Breast epithelium (tissue), 3 donors: ENCODE measurements around the gene MINDY4.

Source experiments
- POLR2A ChIP-seq: fragments of 450-650 bp; IDR thresholded peaks from one replicate; pipeline ENCODE4 v1.6.1; 2016; ENCODE audit warnings: antibody characterized with exemption, mild to moderate bottlenecking, moderate library complexity
- POLR2AphosphoS5 ChIP-seq, 3 donors: sonication (generic); formaldehyde crosslinking; IDR thresholded peaks; one replicate each; pipeline ENCODE4 v1.6.1; 2017; ENCODE audit warnings: antibody characterized with exemption in 3 of 3
- TF ChIP-seq, protein P1 (sequence below), 3 donors: fragments of 450-650 bp; IDR thresholded peaks; one replicate each; pipeline ENCODE4 v1.5.1; 2016 to 2017; ENCODE audit warnings: antibody characterized with exemption in 3 of 3, mild to moderate bottlenecking in 3 of 3, moderate library complexity in 3 of 3

DNA sequence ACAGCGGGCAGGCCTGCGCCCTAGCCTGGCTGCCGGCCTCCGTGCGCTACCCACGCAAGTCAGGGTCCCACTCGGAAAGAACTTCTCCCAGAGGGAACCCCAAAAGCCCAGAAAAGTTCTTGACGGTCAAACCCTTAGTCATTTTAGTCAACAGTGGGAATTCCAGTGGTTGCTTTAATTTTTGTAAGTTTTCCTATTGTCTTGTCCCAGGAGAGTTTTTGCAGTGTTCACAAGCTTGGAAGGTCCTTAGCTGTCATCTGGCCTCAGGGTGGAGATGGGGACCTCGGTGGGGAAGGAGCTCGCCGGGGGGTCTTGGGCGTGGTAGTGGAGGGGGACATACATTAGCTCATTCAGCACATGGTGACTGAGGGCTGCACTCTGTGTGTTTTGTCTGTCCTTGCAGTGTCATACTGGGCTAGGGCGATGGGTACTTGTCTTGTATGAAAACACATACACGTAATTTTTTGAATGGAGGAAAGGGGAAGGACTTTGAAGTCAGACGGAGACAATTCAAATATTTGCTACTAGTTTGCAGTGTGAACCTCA, 736 bp downstream of the MINDY4 start:
- TF ChIP-seq POLR2A (no peak), POLR2AphosphoS5 (IDR thresholded peaks at IDR 0.05) (no peak)
- TF ChIP-seq, protein P1, sequence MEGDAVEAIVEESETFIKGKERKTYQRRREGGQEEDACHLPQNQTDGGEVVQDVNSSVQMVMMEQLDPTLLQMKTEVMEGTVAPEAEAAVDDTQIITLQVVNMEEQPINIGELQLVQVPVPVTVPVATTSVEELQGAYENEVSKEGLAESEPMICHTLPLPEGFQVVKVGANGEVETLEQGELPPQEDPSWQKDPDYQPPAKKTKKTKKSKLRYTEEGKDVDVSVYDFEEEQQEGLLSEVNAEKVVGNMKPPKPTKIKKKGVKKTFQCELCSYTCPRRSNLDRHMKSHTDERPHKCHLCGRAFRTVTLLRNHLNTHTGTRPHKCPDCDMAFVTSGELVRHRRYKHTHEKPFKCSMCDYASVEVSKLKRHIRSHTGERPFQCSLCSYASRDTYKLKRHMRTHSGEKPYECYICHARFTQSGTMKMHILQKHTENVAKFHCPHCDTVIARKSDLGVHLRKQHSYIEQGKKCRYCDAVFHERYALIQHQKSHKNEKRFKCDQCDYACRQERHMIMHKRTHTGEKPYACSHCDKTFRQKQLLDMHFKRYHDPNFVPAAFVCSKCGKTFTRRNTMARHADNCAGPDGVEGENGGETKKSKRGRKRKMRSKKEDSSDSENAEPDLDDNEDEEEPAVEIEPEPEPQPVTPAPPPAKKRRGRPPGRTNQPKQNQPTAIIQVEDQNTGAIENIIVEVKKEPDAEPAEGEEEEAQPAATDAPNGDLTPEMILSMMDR (IDR thresholded peaks at IDR 0.05) = no peak
